Measurements from ENCODE around the gene CAMTA1.
A peak's percentile ranks its signal among the peaks of the same experiment; 100 is the strongest.

The CAMTA1 gene

DNA sequence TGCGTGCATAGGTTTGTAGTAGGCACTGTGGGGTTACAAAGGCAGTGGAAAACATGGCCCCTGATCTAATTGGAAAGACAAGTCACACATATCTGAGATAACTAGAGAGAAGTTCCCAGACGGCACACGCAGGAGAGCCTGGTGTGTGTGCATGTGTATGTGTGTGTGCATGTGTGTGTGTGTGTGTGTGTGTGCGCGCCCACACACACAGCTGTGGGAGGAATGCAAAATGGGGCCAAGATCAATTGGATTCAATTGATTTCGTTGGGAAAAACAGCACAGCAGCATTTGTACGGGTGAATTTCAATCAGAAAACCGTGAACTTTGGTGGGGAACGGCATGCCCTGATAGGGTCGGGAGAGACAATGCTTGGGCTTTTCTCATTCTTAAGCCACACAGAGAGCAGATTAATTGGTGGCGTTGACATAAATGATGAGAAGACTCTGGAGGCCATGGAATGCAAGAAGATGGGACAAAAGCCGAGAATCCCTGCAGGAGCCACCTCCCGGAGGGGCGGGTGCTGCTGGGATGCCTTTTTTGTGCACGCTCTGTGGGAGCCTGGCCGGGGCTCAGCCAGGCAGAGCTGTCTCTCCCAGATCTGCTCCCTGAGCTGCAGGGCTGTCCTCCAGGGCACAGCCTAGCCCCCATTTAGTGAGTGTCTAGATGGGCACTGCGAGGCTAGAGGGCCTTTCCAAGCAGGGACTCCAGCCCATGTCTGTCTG is 322.0 kb downstream of the CAMTA1 start:
- Histone ChIP-seq H3K27ac (ENCODE audit: low read length) (no peak overlapping the region), H3K9ac (ENCODE audit: low read length in 2 of 2) (no peak overlapping the region), H3K4me3 (ENCODE audit: low read length in 2 of 2) (no peak overlapping the region), H3K27me3 (ENCODE audit: control insufficient read depth in 1 of 2, insufficient read depth in 2 of 2, low read length in 2 of 2) (peaks cover 8 to 17% of the 10 kb centered on the region in 2 donors), H3K4me1 (ENCODE audit: control insufficient read depth, insufficient read depth, low read length) (no peaks in the 10 kb centered on the region), H3K9me3 (ENCODE audit: control insufficient read depth in 2 of 2, low read length in 2 of 2) (no peaks in the 10 kb centered on the region), H3K36me3 (ENCODE audit: control insufficient read depth in 2 of 2, insufficient read depth in 2 of 2, low read length in 2 of 2) (no peaks in the 10 kb centered on the region)

DNA sequence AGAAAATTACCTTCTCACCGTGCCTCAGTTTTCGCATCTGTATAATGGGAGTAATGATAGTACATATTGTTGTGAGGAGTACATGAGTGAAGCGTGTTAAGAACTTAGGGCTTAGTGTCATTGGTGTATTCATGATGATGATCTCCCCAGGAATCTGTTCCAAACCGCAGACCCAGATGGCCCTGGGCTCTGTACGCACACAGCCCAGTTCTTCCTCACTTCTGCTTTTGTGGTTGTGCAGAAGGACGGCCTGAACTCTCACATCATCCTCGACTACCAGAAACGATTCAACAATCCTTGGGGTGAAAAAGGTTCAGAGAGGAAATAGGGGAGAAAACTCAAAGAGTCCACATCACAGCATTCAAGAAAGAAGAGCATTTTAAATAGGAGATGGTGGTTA is 323.0 kb downstream of the CAMTA1 start:
- H3K36me3 ChIP-seq (ENCODE audit: control insufficient read depth in 2 of 2, insufficient read depth in 2 of 2, low read length in 2 of 2) = no peaks in the 10 kb centered on the region
- no peak overlapping the region for H3K4me3 ChIP-seq (ENCODE audit: low read length in 2 of 2)
- peaks cover 8 to 17% of the 10 kb centered on the region in 2 donors for H3K27me3 ChIP-seq (ENCODE audit: control insufficient read depth in 1 of 2, insufficient read depth in 2 of 2, low read length in 2 of 2)
- H3K9ac ChIP-seq (ENCODE audit: low read length in 2 of 2) = no peak overlapping the region
- H3K9me3 ChIP-seq (ENCODE audit: control insufficient read depth in 2 of 2, low read length in 2 of 2) = no peaks in the 10 kb centered on the region
- H3K27ac ChIP-seq (ENCODE audit: low read length) = no peak overlapping the region
- no peaks in the 10 kb centered on the region for H3K4me1 ChIP-seq (ENCODE audit: control insufficient read depth, insufficient read depth, low read length)

DNA sequence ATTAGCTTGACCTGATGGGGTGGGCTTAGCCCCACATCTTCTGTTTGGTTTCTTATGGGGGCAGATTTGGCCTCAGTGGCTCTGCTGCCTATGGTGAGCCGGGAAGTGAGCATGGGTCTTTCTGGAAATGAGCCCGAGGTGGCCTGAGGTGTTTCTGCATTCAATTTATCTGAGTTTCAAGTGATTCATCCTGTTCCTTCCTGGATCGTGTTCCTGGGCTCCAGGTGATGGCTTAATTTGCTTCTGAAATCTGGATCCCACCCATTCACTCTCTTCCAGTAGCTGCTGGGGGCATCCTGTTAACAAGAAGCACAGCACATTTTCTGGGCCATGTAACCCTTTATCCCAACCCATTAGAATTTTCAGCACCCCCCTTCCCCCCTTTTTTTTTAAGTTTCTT is 324.6 kb downstream of the CAMTA1 start:
- Histone ChIP-seq H3K36me3 (ENCODE audit: control insufficient read depth in 2 of 2, insufficient read depth in 2 of 2, low read length in 2 of 2) (no peaks in the 10 kb centered on the region), H3K4me3 (ENCODE audit: low read length in 2 of 2) (no peak overlapping the region), H3K9me3 (ENCODE audit: control insufficient read depth in 2 of 2, low read length in 2 of 2) (no peaks in the 10 kb centered on the region), H3K9ac (ENCODE audit: low read length in 2 of 2) (no peak overlapping the region), H3K27ac (ENCODE audit: low read length) (no peak overlapping the region), H3K27me3 (ENCODE audit: control insufficient read depth in 1 of 2, insufficient read depth in 2 of 2, low read length in 2 of 2) (peaks cover 8 to 17% of the 10 kb centered on the region in 2 donors), H3K4me1 (ENCODE audit: control insufficient read depth, insufficient read depth, low read length) (no peaks in the 10 kb centered on the region)

DNA sequence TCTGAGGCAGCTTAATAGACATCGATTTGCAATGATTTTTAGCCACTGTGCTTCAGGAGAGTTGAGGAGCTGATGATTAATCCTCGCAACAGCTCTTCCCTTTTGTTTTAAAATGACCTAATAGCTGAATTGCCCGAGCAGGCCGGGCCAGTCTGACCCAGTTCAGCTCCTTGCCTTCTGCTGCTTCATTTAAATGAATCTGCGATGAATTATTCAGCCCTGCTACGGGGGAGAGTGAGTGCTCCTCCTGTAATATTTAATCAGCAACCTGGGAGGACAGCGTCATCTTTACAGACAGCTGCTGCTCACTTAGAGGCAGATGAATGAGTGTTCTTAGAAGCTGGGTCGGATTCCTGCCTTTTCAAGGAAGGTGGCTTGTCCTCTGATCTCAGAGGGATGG is 325.1 kb downstream of the CAMTA1 start:
- no peak overlapping the region for H3K4me3 ChIP-seq (ENCODE audit: low read length in 2 of 2)

DNA sequence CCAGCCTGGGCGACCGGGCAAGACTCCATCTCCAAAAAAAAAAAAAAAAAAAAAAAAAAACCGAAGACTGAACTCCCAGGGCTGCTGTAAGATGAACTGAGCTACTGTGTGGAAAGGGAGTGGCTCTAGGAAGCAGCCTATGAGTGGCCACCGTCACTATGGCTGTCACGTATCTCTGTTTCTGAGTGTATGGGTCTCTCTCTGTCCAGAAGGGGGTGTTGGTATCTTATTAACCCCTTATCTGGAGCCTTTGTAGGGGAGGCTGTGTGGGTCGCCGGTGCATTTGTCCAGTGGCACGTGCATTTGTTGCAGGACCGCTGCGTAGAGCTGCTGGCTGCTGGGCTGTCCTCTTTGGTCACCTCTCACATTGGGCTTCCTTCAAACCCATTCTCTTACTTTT is 326.6 kb downstream of the CAMTA1 start:
- Histone ChIP-seq H3K36me3 (ENCODE audit: control insufficient read depth in 2 of 2, insufficient read depth in 2 of 2, low read length in 2 of 2) (no peaks in the 10 kb centered on the region), H3K27me3 (ENCODE audit: control insufficient read depth in 1 of 2, insufficient read depth in 2 of 2, low read length in 2 of 2) (peaks cover 8 to 13% of the 10 kb centered on the region in 2 donors), H3K4me3 (ENCODE audit: low read length in 2 of 2) (no peak overlapping the region), H3K9ac (ENCODE audit: low read length in 2 of 2) (no peak overlapping the region), H3K4me1 (ENCODE audit: control insufficient read depth, insufficient read depth, low read length) (no peaks in the 10 kb centered on the region), H3K27ac (ENCODE audit: low read length) (no peak overlapping the region), H3K9me3 (ENCODE audit: control insufficient read depth in 2 of 2, low read length in 2 of 2) (no peaks in the 10 kb centered on the region)

More for the DNA sequence above, 325.1 kb downstream of the CAMTA1 start:
- Histone ChIP-seq H3K9me3 (ENCODE audit: control insufficient read depth in 2 of 2, low read length in 2 of 2) (no peaks in the 10 kb centered on the region), H3K4me1 (ENCODE audit: control insufficient read depth, insufficient read depth, low read length) (no peaks in the 10 kb centered on the region), H3K9ac (ENCODE audit: low read length in 2 of 2) (no peak overlapping the region), H3K36me3 (ENCODE audit: control insufficient read depth in 2 of 2, insufficient read depth in 2 of 2, low read length in 2 of 2) (no peaks in the 10 kb centered on the region), H3K27me3 (ENCODE audit: control insufficient read depth in 1 of 2, insufficient read depth in 2 of 2, low read length in 2 of 2) (peaks cover 8 to 16% of the 10 kb centered on the region in 2 donors), H3K27ac (ENCODE audit: low read length) (no peak overlapping the region)

DNA sequence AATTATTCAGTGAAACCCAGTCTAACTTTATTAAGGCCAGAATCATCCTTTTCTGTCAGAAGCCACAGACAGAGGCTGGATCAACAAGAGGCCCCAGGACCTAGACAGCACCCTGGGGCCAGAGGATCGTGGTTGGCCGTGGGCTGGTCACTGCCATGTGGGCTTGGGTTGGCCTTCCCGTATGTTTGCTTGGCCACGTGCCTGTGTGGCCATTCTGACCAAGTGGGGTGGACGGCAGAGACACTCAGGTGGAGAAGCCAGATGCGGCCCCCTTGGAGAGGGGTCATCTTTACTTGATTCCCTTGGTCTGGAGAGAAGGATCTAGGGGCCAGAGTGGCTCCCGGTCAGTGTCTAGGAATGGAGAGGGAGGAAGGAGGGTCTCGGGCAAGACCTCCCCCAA is 327.9 kb downstream of the CAMTA1 start:
- H3K9me3 ChIP-seq (ENCODE audit: control insufficient read depth in 2 of 2, low read length in 2 of 2) = no peaks in the 10 kb centered on the region
- H3K27ac ChIP-seq (ENCODE audit: low read length) = no peak overlapping the region
- H3K4me1 ChIP-seq (ENCODE audit: control insufficient read depth, insufficient read depth, low read length) = peaks cover 4% of the 10 kb centered on the region
- no peak overlapping the region for H3K4me3 ChIP-seq (ENCODE audit: low read length in 2 of 2)
- no peak overlapping the region for H3K9ac ChIP-seq (ENCODE audit: low read length in 2 of 2)
- H3K27me3 ChIP-seq (ENCODE audit: control insufficient read depth in 1 of 2, insufficient read depth in 2 of 2, low read length in 2 of 2) = peaks cover 4 to 12% of the 10 kb centered on the region in 2 donors
- no peaks in the 10 kb centered on the region for H3K36me3 ChIP-seq (ENCODE audit: control insufficient read depth in 2 of 2, insufficient read depth in 2 of 2, low read length in 2 of 2)

DNA sequence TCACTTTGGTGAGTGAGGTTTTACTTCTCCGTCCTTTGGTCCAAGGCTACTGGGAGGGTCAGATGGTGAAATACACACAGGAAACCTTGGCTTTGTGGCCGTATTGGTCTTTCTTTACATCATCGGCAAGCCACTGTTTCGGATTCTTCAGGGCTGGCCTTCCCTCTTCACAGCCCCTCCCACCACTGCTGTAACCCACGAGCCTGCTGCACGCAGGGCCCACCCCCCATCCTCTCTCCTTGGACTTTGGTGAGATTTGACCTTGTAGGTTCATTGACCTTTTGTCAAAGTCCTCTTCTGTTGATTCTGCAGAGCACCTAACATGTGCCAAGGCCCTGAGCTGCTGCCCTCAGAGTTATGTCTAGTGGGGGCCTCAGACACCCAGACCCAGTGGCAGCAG is 328.6 kb downstream of the CAMTA1 start:
- H3K9ac ChIP-seq (ENCODE audit: low read length in 2 of 2) = no peak overlapping the region
- no peaks in the 10 kb centered on the region for H3K36me3 ChIP-seq (ENCODE audit: control insufficient read depth in 2 of 2, insufficient read depth in 2 of 2, low read length in 2 of 2)
- no peak overlapping the region for H3K27ac ChIP-seq (ENCODE audit: low read length)
- H3K4me3 ChIP-seq (ENCODE audit: low read length in 2 of 2) = no peak overlapping the region
- H3K27me3 ChIP-seq (ENCODE audit: control insufficient read depth in 1 of 2, insufficient read depth in 2 of 2, low read length in 2 of 2) = peaks cover 4 to 10% of the 10 kb centered on the region in 2 donors
- H3K4me1 ChIP-seq (ENCODE audit: control insufficient read depth, insufficient read depth, low read length) = peaks cover 4% of the 10 kb centered on the region
- H3K9me3 ChIP-seq (ENCODE audit: control insufficient read depth in 2 of 2, low read length in 2 of 2) = no peaks in the 10 kb centered on the region

DNA sequence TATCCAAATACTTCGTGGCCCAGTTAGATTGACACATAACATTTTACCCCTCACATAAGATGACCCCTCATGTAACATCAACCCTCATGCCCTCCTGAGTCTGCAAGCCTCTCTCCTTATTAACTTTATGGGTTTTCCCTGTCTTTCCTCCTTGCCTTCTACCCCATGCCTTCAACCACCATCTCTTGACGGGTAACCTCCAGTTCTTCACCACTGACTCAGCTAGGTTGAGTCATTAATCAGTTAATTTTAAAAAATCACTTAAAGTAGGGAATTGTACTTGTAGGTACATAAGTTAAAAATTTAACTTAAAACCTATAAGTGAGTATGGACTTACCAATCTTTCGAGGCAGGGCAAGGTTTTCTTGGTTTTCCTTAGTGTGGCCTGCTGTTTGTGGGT is 330.7 kb downstream of the CAMTA1 start:
- Histone ChIP-seq H3K9ac (ENCODE audit: low read length in 2 of 2) (no peak overlapping the region), H3K4me3 (ENCODE audit: low read length in 2 of 2) (no peak overlapping the region), H3K9me3 (ENCODE audit: control insufficient read depth in 2 of 2, low read length in 2 of 2) (no peaks in the 10 kb centered on the region), H3K4me1 (ENCODE audit: control insufficient read depth, insufficient read depth, low read length) (peaks cover 4% of the 10 kb centered on the region), H3K36me3 (ENCODE audit: control insufficient read depth in 2 of 2, insufficient read depth in 2 of 2, low read length in 2 of 2) (no peaks in the 10 kb centered on the region), H3K27ac (ENCODE audit: low read length) (no peak overlapping the region), H3K27me3 (ENCODE audit: control insufficient read depth in 1 of 2, insufficient read depth in 2 of 2, low read length in 2 of 2) (peaks cover 0 to 2% of the 10 kb centered on the region in 2 donors)

DNA sequence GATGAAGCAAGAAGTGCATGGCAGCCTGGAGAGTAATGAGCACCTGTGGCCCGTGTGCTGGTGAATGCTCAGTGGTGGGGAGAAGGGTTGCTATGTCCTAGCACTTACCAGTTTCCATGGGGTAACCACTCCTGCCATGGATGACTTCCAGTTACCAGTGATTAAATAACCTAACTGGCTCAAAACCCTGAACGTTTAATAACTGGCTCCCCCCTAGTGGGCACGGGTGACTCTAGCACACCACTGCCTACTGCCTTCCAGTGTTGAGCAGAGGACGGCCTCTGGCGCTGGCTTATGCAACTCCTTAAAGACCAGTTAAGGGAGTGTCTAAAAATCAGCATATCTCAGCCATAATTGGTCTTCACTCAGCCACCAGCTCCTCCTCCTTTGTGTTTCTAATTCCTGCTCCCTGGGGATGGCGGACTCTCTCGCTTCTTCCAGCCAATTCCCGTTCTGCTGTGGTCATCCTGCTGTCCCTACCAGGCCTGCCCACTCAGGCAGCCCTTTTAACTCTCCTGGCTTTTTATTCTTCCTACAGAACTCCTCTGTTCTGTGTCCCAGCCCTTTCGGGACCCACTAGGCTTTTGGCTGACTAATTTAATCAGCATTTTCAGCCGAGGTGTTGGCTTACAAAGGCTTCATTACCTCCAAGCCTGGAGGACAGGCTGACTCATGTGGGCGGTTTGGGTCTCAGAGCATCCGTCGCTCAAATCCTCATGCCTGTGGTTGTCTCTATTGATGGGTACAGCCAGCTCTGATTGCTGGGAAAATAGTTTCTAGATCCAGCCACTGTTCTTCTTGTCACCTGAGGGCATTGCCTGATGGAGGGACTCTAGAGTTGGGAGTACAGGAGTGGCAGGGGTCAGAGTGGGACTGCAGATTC is 332.4 kb downstream of the CAMTA1 start:
- peak overlapping the region; percentile 31 for H3K27ac ChIP-seq (ENCODE audit: low read length)
- H3K27me3 ChIP-seq (ENCODE audit: control insufficient read depth in 1 of 2, insufficient read depth in 2 of 2, low read length in 2 of 2) = no peaks in the 10 kb centered on the region
- no peaks in the 10 kb centered on the region for H3K36me3 ChIP-seq (ENCODE audit: control insufficient read depth in 2 of 2, insufficient read depth in 2 of 2, low read length in 2 of 2)
- H3K9me3 ChIP-seq (ENCODE audit: control insufficient read depth in 2 of 2, low read length in 2 of 2) = no peaks in the 10 kb centered on the region
- no peak overlapping the region for H3K4me3 ChIP-seq (ENCODE audit: low read length in 2 of 2)
- no peak overlapping the region for H3K9ac ChIP-seq (ENCODE audit: low read length in 2 of 2)
- H3K4me1 ChIP-seq (ENCODE audit: control insufficient read depth, insufficient read depth, low read length) = peaks cover 14% of the 10 kb centered on the region

DNA sequence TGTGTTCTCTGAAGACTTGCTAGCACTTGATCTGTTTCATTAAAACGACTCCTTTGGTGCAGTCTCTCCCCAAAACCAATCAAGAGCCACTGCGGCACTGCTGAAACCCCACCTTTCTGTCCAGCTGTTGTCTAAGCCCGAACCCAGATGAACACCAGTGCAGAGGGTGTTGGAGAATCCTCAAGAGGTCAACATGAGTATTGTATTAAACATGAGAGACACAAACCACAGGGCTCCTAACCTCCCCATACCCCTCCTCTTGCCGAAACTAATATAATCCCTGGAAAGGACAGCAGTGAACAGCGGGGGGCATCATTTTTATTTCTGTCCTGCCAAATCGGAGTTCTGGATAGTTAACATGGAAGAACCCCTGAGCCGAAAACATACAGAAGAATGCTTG is 333.9 kb downstream of the CAMTA1 start:
- H3K9me3 ChIP-seq (ENCODE audit: control insufficient read depth in 2 of 2, low read length in 2 of 2) = no peaks in the 10 kb centered on the region
- H3K36me3 ChIP-seq (ENCODE audit: control insufficient read depth in 2 of 2, insufficient read depth in 2 of 2, low read length in 2 of 2) = no peaks in the 10 kb centered on the region
- no peak overlapping the region for H3K27ac ChIP-seq (ENCODE audit: low read length)
- no peaks in the 10 kb centered on the region for H3K27me3 ChIP-seq (ENCODE audit: control insufficient read depth in 1 of 2, insufficient read depth in 2 of 2, low read length in 2 of 2)
- H3K4me1 ChIP-seq (ENCODE audit: control insufficient read depth, insufficient read depth, low read length) = peaks cover 20% of the 10 kb centered on the region
- no peak overlapping the region for H3K9ac ChIP-seq (ENCODE audit: low read length in 2 of 2)
- no peak overlapping the region for H3K4me3 ChIP-seq (ENCODE audit: low read length in 2 of 2)
